WI38 (cell line): ENCODE results near the gene EHF.

Source experiments
- H3K4me3 ChIP-seq: 2 replicates; pipeline ENCODE4 v1.5.1; 2011; ENCODE audit warnings: low read depth, mild to moderate bottlenecking, control low read depth, low read length
- CTCF ChIP-seq: IDR thresholded peaks from 2 replicates; pipeline ENCODE4 v1.5.1; 2012; ENCODE audit warnings: low read depth, mild to moderate bottlenecking, control low read depth, low read length

EHF gene

GRCh38 chr11:34609187-34609751 lies 11.6 kb upstream of the EHF start:
- H3K4me3 ChIP-seq, result no peak overlapping the region
- no peak for TF ChIP-seq CTCF

GRCh38 chr11:34609850-34610249 lies 11.0 kb upstream of the EHF start:
- no peak overlapping the region for H3K4me3 ChIP-seq
- no peak for TF ChIP-seq CTCF

- H3K4me3 ChIP-seq, result no peak overlapping the region
- no peak for TF ChIP-seq CTCF
Measured at GRCh38 chr11:34610324-34611041, 10.4 kb upstream of the EHF start.

DNA sequence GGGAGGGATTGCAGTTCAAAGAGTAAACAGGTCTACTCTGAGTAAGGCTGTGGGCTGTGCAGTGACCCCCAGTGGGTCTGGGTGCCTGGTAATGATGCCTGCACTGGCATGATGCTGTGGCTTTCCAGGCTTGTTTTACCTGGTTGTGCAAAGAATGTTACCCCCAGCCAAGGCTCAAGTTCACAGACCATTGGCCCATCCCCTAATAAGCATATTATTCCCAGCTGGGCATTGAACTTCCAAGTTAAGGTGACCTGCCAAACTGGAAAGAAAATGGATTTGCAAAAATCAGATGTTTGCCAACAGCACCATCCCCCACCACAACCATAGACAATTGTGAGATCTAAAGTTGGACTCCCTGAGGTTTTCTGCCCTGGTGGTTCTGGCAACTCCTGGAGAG lies 7.9 kb upstream of the EHF start:
- H3K4me3 ChIP-seq, result no peak overlapping the region

GRCh38 chr11:34613552-34614056 lies 7.3 kb upstream of the EHF start:
- TF ChIP-seq CTCF, result no peak
- H3K4me3 ChIP-seq, result no peak overlapping the region

More for the DNA sequence above, 7.9 kb upstream of the EHF start:
- no peak for TF ChIP-seq CTCF

GRCh38 chr11:34614344-34615104 lies 6.4 kb upstream of the EHF start:
- TF ChIP-seq CTCF, result no peak

DNA sequence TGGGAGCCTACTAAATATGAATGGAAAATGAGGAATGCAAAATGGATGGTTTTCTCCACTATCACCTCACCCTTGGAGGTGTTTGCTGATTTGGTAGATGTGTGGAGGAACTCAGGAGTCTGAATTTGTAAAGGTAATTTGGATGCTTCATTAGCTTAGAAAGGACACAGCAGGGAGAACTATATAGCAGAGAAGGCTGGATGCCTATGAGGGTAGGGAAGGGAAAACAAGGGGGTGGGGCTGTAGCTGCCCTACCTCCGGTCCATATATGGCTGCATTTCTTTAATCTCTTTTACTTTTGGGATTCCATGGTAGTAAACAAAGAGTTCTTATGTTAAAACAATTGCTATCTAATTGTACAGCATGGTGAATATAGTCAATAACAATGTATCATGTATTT lies 4.8 kb upstream of the EHF start:
- no peak for TF ChIP-seq CTCF
- no peak overlapping the region for H3K4me3 ChIP-seq

More at GRCh38 chr11:34614344-34615104, 6.4 kb upstream of the EHF start:
- no peak overlapping the region for H3K4me3 ChIP-seq
